ENCODE measurements around the gene GPR137B. TPM values are rescaled to one million over a fixed set of nuclear protein-coding genes. Genes with fewer than 3 reads are reported as not detected.
"Not testable (repeated sequence)": the region's sequence is repeated elsewhere in the genome, so short reads cannot be mapped to it uniquely, and the experiment has no call there.

The GPR137B gene
- total RNA-seq, 1 donor from 2014 or later, result 52.4 TPM

- DNase-seq, result not testable (repeated sequence)
Observed at GRCh38 chr1:236161755-236162154, 19.4 kb downstream of the GPR137B start.

- DNase-seq, result no peak
Observed at GRCh38 chr1:236163463-236164153, 21.3 kb downstream of the GPR137B start.

- DNase-seq, result no peak
Observed at GRCh38 chr1:236164273-236164672, 21.9 kb downstream of the GPR137B start.

- no peak for DNase-seq
Observed at GRCh38 chr1:236165238-236165981, 23.1 kb downstream of the GPR137B start.

- DNase-seq, result no peak
Observed at GRCh38 chr1:236166041-236166440, 23.7 kb downstream of the GPR137B start.

DNA sequence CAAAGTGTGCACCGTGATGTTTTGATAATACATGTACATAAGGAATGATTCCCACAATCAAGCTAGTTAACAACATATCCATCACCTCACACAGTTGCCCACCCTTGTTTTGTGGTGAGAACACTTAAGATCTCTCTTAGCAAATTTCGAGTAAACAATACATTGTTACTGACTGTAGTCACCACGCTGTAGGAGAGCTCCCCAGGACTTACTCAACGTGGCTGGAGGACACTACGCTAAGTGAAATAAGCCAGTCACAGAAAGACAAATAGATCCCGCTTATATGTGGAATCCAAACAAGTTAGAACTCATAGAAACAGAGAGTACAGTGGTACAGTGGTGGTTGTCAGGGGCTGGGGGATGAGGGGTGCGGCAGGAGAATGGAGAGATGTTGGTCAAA lies 24.8 kb downstream of the GPR137B start:
- DNase-seq, result no peak

- no peak for DNase-seq
Observed at GRCh38 chr1:236167578-236167977, 25.2 kb downstream of the GPR137B start.

- no peak for DNase-seq
Observed at GRCh38 chr1:236168716-236169429, 26.5 kb downstream of the GPR137B start.

DNA sequence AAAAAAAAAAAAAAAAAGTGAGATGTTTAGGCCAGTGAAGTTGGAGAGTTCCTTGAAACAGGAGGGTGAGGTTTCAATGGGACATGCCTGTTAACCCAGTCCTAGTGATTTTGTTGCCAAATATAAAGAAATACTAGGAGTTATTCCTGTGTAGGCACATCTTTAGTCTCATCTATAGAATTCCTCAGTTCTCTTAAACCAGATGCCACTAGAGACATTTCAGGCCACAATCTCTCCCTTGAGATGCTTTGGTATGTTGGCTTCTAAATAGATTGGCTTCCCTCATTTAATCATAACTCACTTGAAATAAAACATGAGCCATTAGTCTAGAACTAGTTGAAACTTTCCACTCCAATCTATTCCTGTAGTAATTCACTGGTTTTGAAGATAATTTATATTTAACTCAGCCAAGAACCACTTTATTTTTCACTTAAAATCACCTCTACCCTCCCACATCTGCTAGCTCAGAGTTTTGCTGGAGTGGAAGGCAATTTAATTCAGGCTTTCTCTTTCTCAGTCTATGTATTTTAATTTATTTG lies 29.8 kb downstream of the GPR137B start:
- no peak for DNase-seq

DNA sequence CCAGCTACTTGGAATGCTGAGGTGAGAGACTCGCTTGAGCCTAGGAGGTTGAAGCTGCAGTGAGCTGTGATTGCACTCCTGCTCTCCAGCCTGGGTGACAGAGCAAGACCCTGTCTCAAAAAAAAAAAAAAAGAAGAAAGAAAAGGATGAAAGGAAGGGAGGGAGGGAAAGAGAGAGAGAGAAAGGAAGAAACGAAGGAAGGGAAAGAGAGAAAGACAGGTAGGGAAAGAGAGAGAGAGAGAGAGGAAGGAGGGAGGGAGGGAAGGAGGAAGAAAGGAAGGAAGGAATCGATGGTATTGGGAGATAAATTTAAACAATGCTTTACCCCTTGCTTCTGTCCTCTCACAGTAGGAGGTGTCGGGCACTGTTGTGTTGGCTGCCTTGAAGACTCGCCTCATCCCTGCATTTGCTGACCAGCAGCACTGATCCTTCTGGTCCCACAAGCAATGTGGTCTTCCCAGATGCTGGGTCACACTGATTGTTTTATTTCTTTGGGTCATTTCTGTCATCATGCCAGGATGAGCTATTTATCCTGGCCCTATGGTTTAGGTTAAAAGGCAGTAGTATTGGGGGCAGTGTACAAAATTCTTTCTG lies 30.9 kb downstream of the GPR137B start:
- no peak for DNase-seq

DNA sequence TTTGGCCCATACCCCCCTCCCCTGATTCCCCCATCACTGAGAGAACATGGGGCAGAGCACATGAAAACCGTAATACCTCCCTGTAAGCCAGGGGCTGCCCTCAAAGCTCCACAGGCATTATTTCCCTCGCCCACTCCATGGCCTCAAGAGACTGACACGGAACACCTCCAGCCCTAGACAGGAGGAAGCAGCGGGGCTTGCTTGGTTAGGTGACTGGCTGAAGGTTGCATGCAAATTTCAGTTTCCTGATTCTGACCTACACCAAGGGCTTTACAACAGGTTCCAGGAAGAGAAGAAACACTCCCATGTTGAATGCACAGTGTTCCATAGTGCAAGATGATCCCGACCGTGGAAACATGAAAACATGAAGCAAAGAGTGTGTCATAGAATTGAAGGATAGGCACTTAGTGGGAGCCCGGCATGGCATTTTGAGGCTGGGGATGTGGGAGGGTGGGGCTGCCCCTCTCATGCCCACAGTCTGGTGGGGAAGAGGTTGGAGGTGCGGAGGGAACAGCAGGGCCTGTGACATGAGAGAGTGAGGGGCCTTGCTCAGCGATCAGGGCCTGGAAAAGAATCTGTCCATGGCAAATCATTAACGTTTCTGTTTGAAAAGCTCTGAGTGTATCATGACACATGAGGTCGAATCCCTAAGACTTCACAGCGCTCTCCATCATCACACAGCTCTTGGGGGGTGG lies 33.5 kb downstream of the GPR137B start:
- no peak for DNase-seq

- DNase-seq, result no peak
Observed at GRCh38 chr1:236176337-236177336, 34.3 kb downstream of the GPR137B start.

GRCh38 chr1:236179634-236180033 lies 37.3 kb downstream of the GPR137B start:
- DNase-seq, result no peak

DNA sequence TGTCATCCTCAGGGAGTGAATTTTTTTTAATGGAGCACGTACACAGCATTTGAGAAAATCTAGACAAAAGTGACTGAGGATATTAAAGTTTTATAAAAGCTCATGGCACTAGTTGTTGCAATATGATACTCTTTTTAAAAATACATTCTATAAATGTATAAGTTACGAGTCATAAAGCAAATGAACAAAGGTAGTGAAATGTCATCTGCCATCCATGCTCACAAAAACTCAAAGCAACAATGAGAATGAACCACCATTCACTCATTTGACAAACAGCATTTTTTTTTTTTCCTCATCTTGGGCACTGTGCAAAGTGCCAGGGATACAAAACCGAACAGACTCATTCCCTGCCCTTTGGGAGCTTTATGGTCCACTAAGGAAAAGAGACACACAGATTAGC lies 38.7 kb downstream of the GPR137B start:
- DNase-seq, result no peak

DNA sequence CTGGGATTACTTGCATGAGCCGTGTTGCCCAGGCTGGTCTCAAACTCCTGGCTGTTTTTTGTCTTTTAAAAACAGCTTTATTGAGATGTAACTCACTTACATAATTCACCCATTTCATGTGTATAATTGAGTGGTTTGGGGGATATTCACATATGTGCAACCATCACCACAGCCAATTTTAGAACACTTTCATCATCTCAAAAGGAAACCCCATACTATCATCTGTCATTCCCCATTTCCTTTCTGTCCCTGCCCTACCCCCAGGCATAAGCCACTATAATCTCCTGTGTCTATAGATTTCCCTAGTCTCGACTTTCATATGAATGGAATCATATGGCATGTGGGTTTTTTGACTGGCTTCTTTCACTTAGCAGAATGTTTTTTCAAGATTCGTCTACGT lies 43.3 kb downstream of the GPR137B start:
- no peak for DNase-seq

- not testable (repeated sequence) for DNase-seq
Observed at GRCh38 chr1:236186471-236186870, 44.1 kb downstream of the GPR137B start.

DNA sequence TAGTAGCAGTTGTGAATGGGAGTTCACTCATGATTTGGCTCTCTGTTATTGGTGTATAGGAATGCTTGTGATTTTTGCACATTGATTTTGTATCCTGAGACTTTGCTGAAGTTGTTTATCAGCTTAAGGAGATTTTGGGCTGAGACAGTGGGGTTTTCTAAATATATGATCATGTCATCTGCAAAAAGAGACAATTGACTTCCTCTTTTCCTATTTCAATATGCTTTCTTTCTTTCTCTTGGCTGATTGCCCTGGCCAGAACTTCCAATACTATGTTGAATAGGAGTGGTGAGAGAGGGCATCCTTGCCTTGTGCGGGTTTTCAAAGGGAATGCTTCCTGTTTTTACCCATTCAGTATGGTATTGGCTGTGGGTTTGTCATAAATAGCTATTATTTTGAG lies 45.7 kb downstream of the GPR137B start:
- DNase-seq, result not testable (repeated sequence)

GRCh38 chr1:236193184-236193583 lies 50.8 kb downstream of the GPR137B start:
- no peak for DNase-seq

DNA sequence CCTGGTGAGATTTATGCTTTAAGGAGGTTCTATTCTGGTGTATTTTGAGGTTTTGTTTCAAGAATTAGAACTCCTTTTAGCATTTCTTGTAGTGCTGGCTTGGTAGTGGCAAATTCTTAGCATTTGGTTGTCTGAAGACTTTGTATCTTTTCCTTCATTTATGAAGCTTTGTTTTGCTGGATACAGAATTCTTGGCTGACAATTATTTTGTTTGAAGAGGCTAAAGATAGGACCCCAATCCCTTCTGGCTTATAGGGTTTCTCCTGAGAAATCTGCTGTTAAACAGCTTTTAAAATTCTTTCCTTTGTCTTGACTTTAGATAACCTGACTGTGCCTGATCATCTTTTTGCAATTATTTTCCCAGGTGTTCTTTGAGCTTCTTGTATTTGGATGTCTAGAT lies 58.6 kb downstream of the GPR137B start:
- DNase-seq, result no peak

GRCh38 chr1:236201786-236202185 lies 59.4 kb downstream of the GPR137B start:
- no peak for DNase-seq

- DNase-seq, result no peak
Observed at GRCh38 chr1:236204039-236204438, 61.7 kb downstream of the GPR137B start.
